MCF 10A (cell line): ENCODE results near the gene BIK. TPM values are rescaled to one million over a fixed set of nuclear protein-coding genes. Genes with fewer than 3 reads are reported as not detected.
A peak's percentile ranks its signal among the peaks of the same experiment; 100 is the strongest.

ENCODE experiments used
- BruUV-seq: library from RNA; stranded (reverse); fragments of 400-500 nt; replicated peaks from 2 replicates; lab custom pipeline; 2021; lab: Mats Ljungman, UMichigan
- CTCF ChIA-PET: fragments of 300-600 bp; sonication (Branson Sonifier 250); formaldehyde crosslinking; extraction: SDS; loops from one replicate; lab custom pipeline; 2021; ENCODE audit warnings: antibody characterized with exemption, inconsistent platforms; lab: Yijun Ruan, JAX
- POLR2A ChIA-PET: fragments of 300-600, 350-650 bp; sonication (Branson Sonifier 250); formaldehyde crosslinking; extraction: SDS; loops from one replicate; lab custom pipeline; 2020; ENCODE audit warnings: antibody characterized with exemption, inconsistent platforms; lab: Yijun Ruan, JAX
- DNase-seq: peaks from one replicate; pipeline ENCODE4 v3.0.0-alpha.2; 2018; ENCODE audit not compliant: unreplicated experiment
- H3K27ac Mint-ChIP-seq: one replicate; pipeline ENCODE4 v1.8.0; 2022; ENCODE audit warnings: mild to moderate bottlenecking, low read depth, mixed read lengths; ENCODE audit not compliant: unreplicated experiment
- H3K27me3 Mint-ChIP-seq: one replicate; pipeline ENCODE4 v1.8.0; 2022; ENCODE audit warnings: mixed read lengths; ENCODE audit not compliant: insufficient read depth, unreplicated experiment
- H3K36me3 Mint-ChIP-seq: one replicate; pipeline ENCODE4 v1.8.0; 2022; ENCODE audit warnings: mild to moderate bottlenecking, moderate library complexity, mixed read lengths; ENCODE audit not compliant: insufficient read depth, unreplicated experiment
- H3K4me1 Mint-ChIP-seq: one replicate; pipeline ENCODE4 v1.8.0; 2022; ENCODE audit warnings: mixed read lengths; ENCODE audit not compliant: insufficient read depth, unreplicated experiment
- H3K4me3 Mint-ChIP-seq: one replicate; pipeline ENCODE4 v1.8.0; 2022; ENCODE audit warnings: mild to moderate bottlenecking, moderate library complexity, mixed read lengths; ENCODE audit not compliant: unreplicated experiment
- H3K9me3 Mint-ChIP-seq: one replicate; pipeline ENCODE4 v1.8.0; 2022; ENCODE audit warnings: mixed read lengths; ENCODE audit not compliant: unreplicated experiment
- CTCF ChIP-seq: fragments of 200-600 bp; IDR thresholded peaks from one replicate; pipeline ENCODE4 v1.8.0; 2022; ENCODE audit warnings: antibody characterized with exemption, mild to moderate bottlenecking; ENCODE audit not compliant: unreplicated experiment
- intact Hi-C: fragments of 100-400 bp; cut with micrococcal nuclease; formaldehyde crosslinking; loops from 2 replicates; pipeline ENCODE4 v1.14.1; 2022
- total RNA-seq: library from RNA; stranded (reverse); gene quantifications from 2 replicates; pipeline ENCODE4 v1.2.3, GENCODE V29; 2022

Gene BIK
- total RNA-seq, 1 experiment from 2014 or later, result 10.0 TPM

- Mint-ChIP-seq H3K27ac (no peak overlapping the region), H3K4me1 (peaks cover 10% of the 10 kb centered on the region), H3K27me3 (no peaks in the 10 kb centered on the region), H3K4me3 (peak overlapping the region; percentile 74), H3K9me3 (no peaks in the 10 kb centered on the region), H3K36me3 (peaks cover 23% of the 10 kb centered on the region)
- no peak for TF ChIP-seq CTCF
- no TSS peak for BruUV-seq
- ChIA-PET POLR2A (interaction anchor here (0.6 to 3.0 kb wide), 6 partner anchors 8 to 424 kb away, joined by 3 to 23 read pairs (median 3); partner anchors contain the start of gene TTLL12), CTCF (interaction anchor here (0.8 kb wide), 1 partner anchor 22 kb away, joined by 3 read pairs; no protein-coding TSS in a partner anchor)
- no peak for DNase-seq
- intact Hi-C loops, result loop anchor here (5.0 kb wide), 1 partner anchor 38 kb away; the partner anchor contains the start of gene BIK
Observed at GRCh38 chr22:43150731-43151206, 40.2 kb downstream of the BIK start.

DNA sequence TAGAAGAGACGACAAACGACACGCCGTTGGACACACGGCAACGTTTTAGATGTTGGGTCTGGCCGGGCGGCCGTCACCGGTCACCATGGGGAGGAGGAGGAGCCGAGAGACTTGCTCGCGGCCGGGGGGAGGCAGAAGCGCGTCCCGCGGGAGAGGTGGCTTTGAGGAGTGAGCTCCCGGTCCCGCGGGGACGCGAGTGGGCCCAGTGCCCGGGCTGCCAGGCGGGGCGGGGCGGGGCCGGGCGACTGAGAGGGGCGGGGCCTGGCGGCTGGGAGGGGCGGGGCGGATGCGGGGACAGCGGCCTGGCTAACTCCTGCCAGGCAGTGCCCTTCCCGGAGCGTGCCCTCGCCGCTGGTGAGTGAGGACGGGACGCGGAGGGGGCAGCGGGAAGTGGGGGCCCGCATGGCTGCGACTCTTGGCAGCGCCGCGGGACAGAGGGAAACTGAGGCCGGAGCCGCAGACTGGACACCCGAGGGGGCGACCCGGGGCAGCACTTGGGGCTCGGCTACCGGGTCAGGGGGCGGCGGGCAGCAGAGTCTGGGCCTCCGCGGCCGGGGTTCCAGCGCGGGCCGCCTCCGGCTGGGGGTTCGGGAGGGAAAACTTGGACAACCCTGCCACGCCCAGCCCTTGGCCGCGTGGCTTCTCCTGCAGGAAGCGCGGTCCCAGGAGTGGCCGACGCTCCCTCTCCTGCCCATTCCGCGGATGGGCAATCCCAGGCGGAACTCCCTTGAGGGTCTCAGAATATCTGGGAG lies 40.9 kb downstream of the BIK start, which contains the start of gene TSPO:
TSS of gene TSPO (plus strand) at position 309 of the 752 bp plus-strand sequence. CDS start 7,680 bp downstream, outside the sequence.
- Mint-ChIP-seq H3K27ac (peak within 1 kb of the TSS; percentile 1), H3K27me3 (no peaks in the 10 kb centered on the region), H3K4me1 (peaks cover 10% of the 10 kb centered on the region), H3K9me3 (no peaks in the 10 kb centered on the region), H3K4me3 (peak within 1 kb of the TSS; percentile 74), H3K36me3 (peaks cover 30% of the 10 kb centered on the region)
- peak; percentile 40 for DNase-seq
- TF ChIP-seq CTCF, result no peak
- CTCF ChIA-PET, result interaction anchor here (0.8 to 1.6 kb wide), 2 partner anchors 10 to 23 kb away, joined by 3 read pairs; no protein-coding TSS in a partner anchor
- intact Hi-C loops, result loop anchor here (5.0 kb wide), 1 partner anchor 39 kb away; the partner anchor contains the start of gene BIK
- POLR2A ChIA-PET, result interaction anchor here (0.6 to 3.0 kb wide), 7 partner anchors 8 to 424 kb away, joined by 3 to 23 read pairs (median 5); partner anchors contain the start of gene TTLL12
- BruUV-seq, result TSS peak; percentile 47

DNA sequence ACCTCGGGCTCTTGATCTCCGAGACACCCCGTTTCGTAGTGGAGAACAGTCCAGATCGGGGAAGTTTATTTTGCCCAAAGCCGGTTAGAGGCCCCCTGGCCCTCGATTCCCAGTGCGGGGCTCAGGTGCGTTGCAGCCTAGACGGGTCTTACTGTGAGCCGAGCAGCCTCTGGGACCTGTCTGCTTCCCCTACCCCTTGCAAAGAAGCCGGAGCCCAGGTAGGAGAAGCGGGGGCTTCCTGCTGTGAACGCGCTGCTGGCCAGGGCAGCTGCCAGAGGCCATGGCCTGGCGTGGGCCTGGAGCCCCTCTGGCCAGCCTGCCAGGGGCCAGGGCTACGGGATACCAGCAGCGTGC lies 41.4 kb downstream of the BIK start:
- Mint-ChIP-seq H3K4me3 (peak overlapping the region; percentile 74), H3K27me3 (no peaks in the 10 kb centered on the region), H3K36me3 (peaks cover 33% of the 10 kb centered on the region), H3K27ac (peak overlapping the region; percentile 1), H3K9me3 (no peaks in the 10 kb centered on the region), H3K4me1 (peaks cover 15% of the 10 kb centered on the region)
- CTCF ChIA-PET, result interaction anchor here (1.6 kb wide), 1 partner anchor 9 kb away, joined by 3 read pairs; no protein-coding TSS in a partner anchor
- DNase-seq, result no peak
- TF ChIP-seq CTCF, result no peak
- BruUV-seq, result no TSS peak
- POLR2A ChIA-PET, result interaction anchor here (0.7 to 3.0 kb wide), 6 partner anchors 8 to 476 kb away, joined by 4 to 23 read pairs (median 8); partner anchors contain the start of gene TTLL12
- intact Hi-C loops, result loop anchor here (5.0 kb wide), 1 partner anchor 40 kb away; the partner anchor contains the start of gene BIK
